Measurements from ENCODE around the gene NPAS1. TPM values are rescaled to one million over a fixed set of nuclear protein-coding genes. Genes with fewer than 3 reads are reported as not detected.
A peak's percentile ranks its signal among the peaks of the same experiment; 100 is the strongest.

The NPAS1 gene
- total RNA-seq, 2 experiments from 2014 or later = 1.1 to 2.1 TPM

DNA sequence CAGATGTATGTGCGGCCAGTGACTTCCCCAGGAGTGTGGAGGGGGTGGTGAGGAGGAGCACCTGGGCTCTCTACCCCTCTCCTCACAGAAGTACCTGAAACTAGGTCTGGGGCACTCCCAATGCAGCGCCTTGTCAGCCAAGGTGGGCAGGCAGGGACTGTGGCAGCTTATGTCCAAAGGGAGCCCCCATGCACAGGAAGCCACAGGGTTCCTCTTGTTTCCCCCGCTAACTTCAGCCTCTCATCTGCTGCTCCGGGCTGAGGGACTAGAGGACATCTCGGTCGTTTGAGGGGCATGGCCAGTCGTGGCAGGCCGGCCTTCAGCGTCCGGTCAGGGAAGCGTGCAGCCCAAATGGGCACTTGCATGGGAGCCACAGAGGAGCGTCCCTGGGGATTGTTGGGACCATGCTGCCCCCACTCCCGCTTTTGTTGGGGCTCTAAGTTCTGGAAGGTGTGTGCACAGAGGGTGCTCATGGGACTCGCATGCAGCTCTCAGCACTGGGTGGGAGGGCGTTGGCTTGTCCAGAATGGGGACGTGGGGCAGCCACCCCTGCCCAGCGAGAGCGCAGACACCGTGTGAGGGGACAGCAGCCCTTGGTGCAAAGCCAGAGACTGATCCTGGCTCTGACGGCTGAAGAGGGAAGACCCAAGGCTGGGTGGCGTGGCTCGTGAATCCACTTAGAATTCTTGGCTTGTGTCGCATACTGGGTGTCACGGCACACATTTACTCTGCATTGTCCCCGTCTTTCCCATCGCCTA, 16.6 kb upstream of the NPAS1 start:
- Histone ChIP-seq H3K27me3 (ENCODE audit: control insufficient read depth in 1 of 2, insufficient read depth in 2 of 2, low read length in 2 of 2) (no peaks in the 10 kb centered on the region), H3K9me3 (ENCODE audit: control insufficient read depth in 1 of 2, insufficient read depth in 1 of 2, low read length in 2 of 2) (peaks cover 0 to 9% of the 10 kb centered on the region in 2 experiments), H3K36me3 (ENCODE audit: insufficient read depth, low read length) (peaks cover 31% of the 10 kb centered on the region), H3K27ac (ENCODE audit: low read depth in 1 of 2, low read length in 2 of 2) (no peak overlapping the region), H3K4me3 (ENCODE audit: low read length) (no peak overlapping the region), H3K4me1 (ENCODE audit: insufficient read depth, low read length) (peaks cover 6% of the 10 kb centered on the region)
- POLR2A ChIA-PET = interaction anchor here (1.5 kb wide), 1 partner anchor 21 kb away, joined by 4 read pairs; no protein-coding TSS in a partner anchor
- no peak for ATAC-seq (ENCODE audit: poor library complexity)
- Mint-ChIP-seq H3K9me3 (no peaks in the 10 kb centered on the region), H3K27ac (no peak overlapping the region), H3K4me3 (no peak overlapping the region), H3K4me1 (ENCODE audit: low read depth) (no peaks in the 10 kb centered on the region), H3K27me3 (no peaks in the 10 kb centered on the region), H3K36me3 (ENCODE audit: low read depth) (peaks cover 35% of the 10 kb centered on the region)
- DNase-seq = no peak
- no peak for TF ChIP-seq CTCF (IDR thresholded peaks at IDR 0.05)
- intact Hi-C loops (cut with DNase I, micrococcal nuclease) = no loop called here
- CTCF ChIA-PET = interaction anchor here (0.6 to 1.0 kb wide), 3 partner anchors 10 to 54 kb away, joined by 3 to 4 read pairs (median 3); no protein-coding TSS in a partner anchor

DNA sequence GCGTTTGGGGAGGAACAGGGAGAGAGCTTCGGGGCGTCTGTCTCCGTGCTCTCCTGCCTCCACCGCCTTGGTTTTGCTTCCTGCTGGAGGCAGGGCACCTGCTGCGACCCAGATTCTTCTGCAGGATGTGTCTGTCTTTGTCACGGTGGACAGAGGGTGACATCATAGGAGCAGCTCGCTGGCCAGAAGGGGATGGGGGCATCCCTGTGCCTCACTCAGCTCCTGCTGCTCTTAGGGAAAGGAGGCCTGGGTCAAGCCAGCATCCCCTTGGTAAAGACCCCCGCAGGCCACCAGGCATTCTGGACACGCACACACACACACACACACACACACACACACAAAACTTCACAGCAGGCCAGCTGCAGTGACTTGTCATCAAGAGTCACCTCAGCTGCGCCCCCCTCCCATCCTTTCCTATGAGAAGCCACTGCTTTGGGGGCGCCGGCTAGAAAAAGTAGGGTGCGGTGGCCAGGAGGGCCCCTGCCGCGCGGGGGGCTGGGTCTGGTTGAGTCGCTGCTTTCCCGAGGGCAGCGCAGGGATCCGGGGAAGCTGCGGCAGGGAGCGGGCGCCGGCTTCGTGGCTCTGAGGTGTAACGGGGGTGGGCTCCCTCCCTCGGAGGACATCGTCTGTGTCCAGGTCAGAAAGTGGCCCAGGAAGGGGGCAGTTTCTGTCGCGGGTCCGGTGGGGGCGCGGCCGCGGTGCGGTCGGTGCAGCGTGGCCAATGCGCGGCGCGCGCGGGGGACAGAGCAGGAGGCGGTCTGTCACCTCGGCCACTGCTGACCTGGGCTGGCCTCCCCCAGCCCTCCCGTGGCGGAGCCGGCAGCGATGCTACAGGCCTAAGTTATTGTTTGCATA, 15.8 kb upstream of the NPAS1 start:
- H3K36me3 ChIP-seq (ENCODE audit: insufficient read depth, low read length) = peaks cover 23% of the 10 kb centered on the region
- ATAC-seq (ENCODE audit: poor library complexity) (peak; percentile 26), DNase-seq (no peak)
- POLR2A ChIA-PET = no interaction called here
- Mint-ChIP-seq H3K36me3 (ENCODE audit: low read depth) (peaks cover 31% of the 10 kb centered on the region), H3K4me3 (no peak overlapping the region), H3K27ac (no peak overlapping the region), H3K9me3 (no peaks in the 10 kb centered on the region), H3K27me3 (no peaks in the 10 kb centered on the region), H3K4me1 (ENCODE audit: low read depth) (no peaks in the 10 kb centered on the region)
- no peak for TF ChIP-seq CTCF (IDR thresholded peaks at IDR 0.05)
- H3K27ac ChIP-seq (ENCODE audit: low read depth in 1 of 2, low read length in 2 of 2) = no peak overlapping the region
- no peaks in the 10 kb centered on the region for H3K27me3 ChIP-seq (ENCODE audit: control insufficient read depth in 1 of 2, insufficient read depth in 2 of 2, low read length in 2 of 2)
- H3K4me1 ChIP-seq (ENCODE audit: insufficient read depth, low read length) = peaks cover 6% of the 10 kb centered on the region
- CTCF ChIA-PET = interaction anchor here (0.6 to 1.0 kb wide), 2 partner anchors 9 to 53 kb away, joined by 3 read pairs; no protein-coding TSS in a partner anchor
- intact Hi-C loops (cut with DNase I, micrococcal nuclease) = no loop called here
- H3K9me3 ChIP-seq (ENCODE audit: control insufficient read depth in 1 of 2, insufficient read depth in 1 of 2, low read length in 2 of 2) = peaks cover 0 to 9% of the 10 kb centered on the region in 2 experiments
- no peak overlapping the region for H3K4me3 ChIP-seq (ENCODE audit: low read length)

DNA sequence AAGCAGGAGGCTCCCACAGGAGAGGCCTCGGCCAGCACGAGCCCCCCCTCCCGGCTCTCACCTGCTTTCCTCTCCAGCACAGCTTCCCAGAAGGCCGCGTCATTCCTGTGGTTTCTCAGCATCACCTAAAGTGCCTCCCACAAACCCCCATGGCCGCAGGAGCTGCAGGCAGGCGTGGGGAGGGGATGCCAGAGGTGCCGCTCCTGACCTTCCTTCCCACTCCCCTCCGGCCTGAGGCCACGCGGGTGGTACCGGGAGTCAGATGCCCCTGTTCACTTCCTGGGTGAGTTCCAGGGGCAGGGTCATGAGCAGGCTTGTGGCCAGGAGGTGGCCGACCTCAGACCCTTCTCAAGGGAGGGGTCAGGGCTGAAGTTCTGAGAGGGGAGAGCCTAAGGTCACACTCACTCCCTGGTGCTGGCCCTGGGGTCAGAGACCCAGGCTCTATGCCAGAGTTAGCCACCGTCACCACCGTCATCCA, 14.4 kb upstream of the NPAS1 start:
- ChIA-PET CTCF (no interaction called here), POLR2A (no interaction called here)
- Histone ChIP-seq H3K27me3 (ENCODE audit: control insufficient read depth in 1 of 2, insufficient read depth in 2 of 2, low read length in 2 of 2) (no peaks in the 10 kb centered on the region), H3K4me1 (ENCODE audit: insufficient read depth, low read length) (peaks cover 6% of the 10 kb centered on the region), H3K27ac (ENCODE audit: low read depth in 1 of 2, low read length in 2 of 2) (no peak overlapping the region), H3K9me3 (ENCODE audit: control insufficient read depth in 1 of 2, insufficient read depth in 1 of 2, low read length in 2 of 2) (peaks cover 0 to 9% of the 10 kb centered on the region in 2 experiments), H3K36me3 (ENCODE audit: insufficient read depth, low read length) (peaks cover 12% of the 10 kb centered on the region), H3K4me3 (ENCODE audit: low read length) (no peak overlapping the region)
- Mint-ChIP-seq H3K27ac (no peak overlapping the region), H3K4me1 (ENCODE audit: low read depth) (no peaks in the 10 kb centered on the region), H3K36me3 (ENCODE audit: low read depth) (peaks cover 18% of the 10 kb centered on the region), H3K4me3 (no peak overlapping the region), H3K9me3 (no peaks in the 10 kb centered on the region), H3K27me3 (no peaks in the 10 kb centered on the region)
- peak in 1 of 14 experiments; percentile 18 for DNase-seq
- TF ChIP-seq CTCF (IDR thresholded peaks at IDR 0.05) = no peak
- no peak for ATAC-seq (ENCODE audit: poor library complexity)
- intact Hi-C loops (cut with DNase I, micrococcal nuclease) = no loop called here

Data from CD4-positive, alpha-beta T cell (primary cell).